Thoracic aorta (tissue), 2 donors: ENCODE data around the gene KAT8. TPM values are rescaled to one million over a fixed set of nuclear protein-coding genes. Genes with fewer than 3 reads are reported as not detected.

Experiments used
- ATAC-seq: fragments of 150-250 bp; one replicate; pipeline ENCODE4 v1.8.0; 2017; ENCODE audit warnings: low read depth; ENCODE audit not compliant: insufficient number of reproducible peaks, low FRiP score
- DNase-seq: peaks from one replicate; pipeline ENCODE4 v3.0.0-alpha.2; 2020; ENCODE audit warnings: low spot score
- H3K27ac ChIP-seq, 2 donors: fragments of 200-600 bp; sonication (generic); 1 replicate in 1 of 2; 2 replicates in 1 of 2; pipeline ENCODE4 v1.5.1; 2016; ENCODE audit warnings: mild to moderate bottlenecking in 2 of 2, moderate library complexity in 2 of 2
- H3K27me3 ChIP-seq: fragments of 200-600 bp; sonication (generic); replicated peaks from 2 replicates; pipeline ENCODE4 v1.6.0; 2016; ENCODE audit warnings: mild to moderate bottlenecking; ENCODE audit not compliant: insufficient read depth
- H3K36me3 ChIP-seq: fragments of 200-600 bp; sonication (generic); one replicate; pipeline ENCODE4 v1.5.1; 2016
- H3K4me1 ChIP-seq, 2 donors: fragments of 200-600 bp; sonication (generic); 1 replicate in 1 of 2; 2 replicates in 1 of 2; pipeline versions ENCODE4 v1.5.1 to v1.6.0; 2016; ENCODE audit warnings: low read depth in 2 of 2, mild to moderate bottlenecking in 1 of 2; ENCODE audit not compliant: control insufficient read depth in 1 of 2
- H3K4me3 ChIP-seq: fragments of 200-600 bp; sonication (generic); 2 replicates; pipeline ENCODE4 v1.5.1; 2016; ENCODE audit warnings: mild to moderate bottlenecking
- H3K9me3 ChIP-seq: fragments of 200-600 bp; sonication (generic); 2 replicates; pipeline ENCODE4 v1.5.1; 2016
- total RNA-seq, 2 donors: library from RNA; depleted of rRNA; stranded (reverse); fragments of >200 nt; gene quantifications; one replicate each; pipeline versions ENCODE4 v1.1.0 to v1.2.3, GENCODE V29; 2016
- TF ChIP-seq, protein P1 (sequence below): fragments of 200-600 bp; sonication (generic); IDR thresholded peaks from one replicate; pipeline ENCODE4 v1.5.1; 2019; ENCODE audit warnings: antibody characterized with exemption

Gene KAT8
- total RNA-seq, 2 donors from 2014 or later = 62.5 to 75.7 TPM

DNA sequence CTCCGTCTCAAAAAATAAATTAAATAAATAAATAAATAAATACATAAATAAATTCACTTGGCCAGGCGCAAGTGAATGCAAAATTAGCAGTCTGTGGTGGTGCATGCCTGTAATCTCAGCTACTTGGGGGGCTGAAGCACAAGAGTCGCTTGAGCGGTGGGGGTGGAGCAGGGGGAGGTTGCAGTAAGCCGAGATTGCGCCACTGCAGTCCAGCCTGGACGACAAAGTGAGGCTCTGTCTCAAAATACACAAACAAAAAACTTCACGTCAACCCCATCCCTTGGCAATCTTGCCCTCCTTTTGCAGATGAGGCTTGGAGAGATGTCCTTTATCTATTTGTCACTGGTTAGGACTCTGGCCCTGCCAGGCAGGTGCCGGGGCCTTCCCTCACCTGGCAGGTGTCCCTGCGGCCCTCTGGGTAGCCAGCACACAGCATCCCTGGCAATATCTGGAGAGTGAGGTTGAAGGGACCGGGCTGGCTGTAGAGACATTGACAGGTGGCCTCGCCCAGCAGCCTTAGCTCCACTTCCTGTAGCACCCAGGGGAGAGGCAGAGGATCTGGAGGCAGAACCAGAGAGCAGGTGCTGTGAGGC lies 28.0 kb downstream of the KAT8 start:
- Histone ChIP-seq H3K4me1 (peaks cover 6 to 17% of the 10 kb centered on the region in 2 donors), H3K4me3 (no peak overlapping the region), H3K9me3 (no peaks in the 10 kb centered on the region), H3K36me3 (no peaks in the 10 kb centered on the region), H3K27me3 (no peaks in the 10 kb centered on the region), H3K27ac (no peak overlapping the region)
- ATAC-seq = no peak
- DNase-seq = no peak
- TF ChIP-seq, protein P1, sequence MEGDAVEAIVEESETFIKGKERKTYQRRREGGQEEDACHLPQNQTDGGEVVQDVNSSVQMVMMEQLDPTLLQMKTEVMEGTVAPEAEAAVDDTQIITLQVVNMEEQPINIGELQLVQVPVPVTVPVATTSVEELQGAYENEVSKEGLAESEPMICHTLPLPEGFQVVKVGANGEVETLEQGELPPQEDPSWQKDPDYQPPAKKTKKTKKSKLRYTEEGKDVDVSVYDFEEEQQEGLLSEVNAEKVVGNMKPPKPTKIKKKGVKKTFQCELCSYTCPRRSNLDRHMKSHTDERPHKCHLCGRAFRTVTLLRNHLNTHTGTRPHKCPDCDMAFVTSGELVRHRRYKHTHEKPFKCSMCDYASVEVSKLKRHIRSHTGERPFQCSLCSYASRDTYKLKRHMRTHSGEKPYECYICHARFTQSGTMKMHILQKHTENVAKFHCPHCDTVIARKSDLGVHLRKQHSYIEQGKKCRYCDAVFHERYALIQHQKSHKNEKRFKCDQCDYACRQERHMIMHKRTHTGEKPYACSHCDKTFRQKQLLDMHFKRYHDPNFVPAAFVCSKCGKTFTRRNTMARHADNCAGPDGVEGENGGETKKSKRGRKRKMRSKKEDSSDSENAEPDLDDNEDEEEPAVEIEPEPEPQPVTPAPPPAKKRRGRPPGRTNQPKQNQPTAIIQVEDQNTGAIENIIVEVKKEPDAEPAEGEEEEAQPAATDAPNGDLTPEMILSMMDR = no peak

DNA sequence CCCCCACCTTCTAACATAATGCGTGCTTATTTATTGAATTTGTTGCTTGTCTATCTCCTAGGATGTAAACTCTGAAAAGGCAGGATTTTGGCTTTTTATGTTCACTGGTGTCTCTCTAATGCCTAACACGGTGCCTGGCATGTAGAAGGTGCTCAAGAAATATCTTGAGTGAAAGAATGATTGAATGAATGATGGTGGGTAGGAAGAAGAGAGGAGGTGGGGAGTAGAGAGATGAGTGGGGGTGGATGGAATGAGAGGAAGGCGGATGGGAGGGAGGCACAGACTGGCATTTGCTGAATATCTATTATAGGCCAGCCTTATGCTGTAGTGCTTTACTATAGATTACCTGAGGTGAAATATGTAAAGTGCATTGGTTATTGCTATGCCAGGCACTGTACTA lies 30.1 kb downstream of the KAT8 start:
- TF ChIP-seq, protein P1 = no peak
- no peak for ATAC-seq
- Histone ChIP-seq H3K4me3 (no peak overlapping the region), H3K27me3 (no peaks in the 10 kb centered on the region), H3K9me3 (no peaks in the 10 kb centered on the region), H3K4me1 (peaks cover 0 to 6% of the 10 kb centered on the region in 2 donors), H3K36me3 (no peaks in the 10 kb centered on the region), H3K27ac (no peak overlapping the region)
- DNase-seq = no peak

DNA sequence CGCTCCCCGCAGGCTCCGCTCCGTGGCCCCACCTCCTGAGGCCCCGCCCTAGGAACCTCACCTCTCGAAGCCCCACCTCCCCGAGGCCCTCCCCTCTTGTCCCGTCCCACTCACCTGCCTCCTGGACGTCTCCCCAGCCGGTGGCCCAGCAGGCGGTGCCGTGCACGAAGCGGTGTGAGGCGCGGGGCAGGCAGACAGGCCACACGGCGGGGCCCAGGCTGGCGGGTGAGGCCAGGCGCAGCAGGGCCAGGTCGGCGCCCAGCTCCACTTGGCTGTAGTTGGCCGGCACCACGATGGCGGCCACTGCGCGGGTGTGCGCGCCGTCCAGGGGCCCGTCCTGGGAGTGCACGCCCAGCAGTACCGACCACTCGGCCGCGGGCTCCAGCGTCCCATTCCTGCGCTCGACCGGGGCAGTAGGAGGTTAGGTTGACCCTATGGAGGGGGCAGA lies 30.8 kb downstream of the KAT8 start:
- Histone ChIP-seq H3K27me3 (no peaks in the 10 kb centered on the region), H3K4me3 (no peak overlapping the region), H3K9me3 (no peaks in the 10 kb centered on the region), H3K27ac (no peak overlapping the region), H3K36me3 (no peaks in the 10 kb centered on the region), H3K4me1 (no peaks in the 10 kb centered on the region)
- ATAC-seq (no peak), DNase-seq (no peak)
- TF ChIP-seq, protein P1 = no peak

DNA sequence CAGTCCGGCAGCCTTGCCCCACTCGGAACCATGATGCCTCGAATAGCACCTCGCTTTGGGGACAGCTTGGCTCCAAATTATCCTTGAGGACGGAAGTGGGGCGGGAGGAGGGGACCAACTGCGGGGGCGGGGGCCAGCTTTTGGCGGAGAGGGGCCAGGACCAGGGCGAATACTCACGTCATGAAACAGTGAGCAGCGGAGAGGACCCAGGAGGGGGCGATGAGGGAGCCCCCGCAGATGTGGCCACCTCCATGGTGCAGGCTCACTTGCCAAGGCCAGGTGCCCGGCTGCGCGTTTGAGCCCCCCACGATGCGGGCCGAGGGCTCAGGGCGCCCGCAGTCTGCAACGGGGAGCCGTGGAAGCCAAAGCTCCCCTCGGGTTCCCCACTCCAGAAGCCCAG lies 31.4 kb downstream of the KAT8 start:
- Histone ChIP-seq H3K27ac (no peak overlapping the region), H3K9me3 (no peaks in the 10 kb centered on the region), H3K27me3 (no peaks in the 10 kb centered on the region), H3K4me1 (no peaks in the 10 kb centered on the region), H3K36me3 (no peaks in the 10 kb centered on the region), H3K4me3 (no peak overlapping the region)
- no peak for DNase-seq
- TF ChIP-seq, protein P1 = no peak
- no peak for ATAC-seq

DNA sequence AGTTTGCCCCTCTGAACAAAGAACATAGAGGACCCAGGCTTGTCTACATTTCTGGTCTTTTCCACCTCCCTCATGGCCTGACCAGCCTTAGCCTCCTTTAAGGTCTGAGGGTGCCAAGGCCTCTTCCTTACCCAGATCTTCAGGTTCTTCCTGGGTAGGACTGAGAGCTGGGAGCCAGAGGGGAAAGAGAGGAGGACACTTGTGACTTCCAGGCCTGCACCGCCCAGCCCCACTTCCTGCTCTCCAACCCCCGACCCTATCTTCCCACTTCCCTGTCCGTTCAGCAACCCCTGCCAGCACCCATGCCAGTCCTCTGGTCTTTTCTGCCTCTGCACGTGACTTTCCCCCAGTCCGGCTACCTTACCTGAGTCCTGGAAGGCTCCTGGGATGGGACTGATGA lies 31.9 kb downstream of the KAT8 start:
- no peak overlapping the region for H3K4me3 ChIP-seq
- no peaks in the 10 kb centered on the region for H3K4me1 ChIP-seq
- H3K36me3 ChIP-seq = no peaks in the 10 kb centered on the region
- no peaks in the 10 kb centered on the region for H3K27me3 ChIP-seq
- ATAC-seq (no peak), DNase-seq (no peak)
- no peak overlapping the region for H3K27ac ChIP-seq
- TF ChIP-seq, protein P1 = no peak
- no peaks in the 10 kb centered on the region for H3K9me3 ChIP-seq
